ENCODE results near the gene KANSL1.

DNA sequence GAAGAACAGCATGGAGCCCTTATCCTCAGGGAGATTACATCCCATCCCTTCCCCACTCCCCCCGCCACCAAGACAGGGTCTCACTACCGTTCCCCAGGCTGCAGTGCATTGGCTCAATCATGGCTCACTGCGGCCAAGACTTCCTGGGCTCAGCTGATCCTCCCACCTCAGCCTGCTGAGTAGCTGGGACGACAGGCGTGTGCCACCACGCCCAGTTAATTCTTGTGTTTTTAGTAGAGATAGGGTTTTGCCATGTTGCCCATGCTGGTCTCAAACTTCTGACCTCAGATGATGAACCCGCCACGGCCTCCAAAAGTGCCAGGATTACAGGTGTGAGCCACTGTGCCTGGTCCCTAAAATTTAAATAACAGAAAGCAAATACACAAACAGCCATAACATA lies 145.4 kb downstream of the KANSL1 start:
- TF ChIP-seq, protein P1, sequence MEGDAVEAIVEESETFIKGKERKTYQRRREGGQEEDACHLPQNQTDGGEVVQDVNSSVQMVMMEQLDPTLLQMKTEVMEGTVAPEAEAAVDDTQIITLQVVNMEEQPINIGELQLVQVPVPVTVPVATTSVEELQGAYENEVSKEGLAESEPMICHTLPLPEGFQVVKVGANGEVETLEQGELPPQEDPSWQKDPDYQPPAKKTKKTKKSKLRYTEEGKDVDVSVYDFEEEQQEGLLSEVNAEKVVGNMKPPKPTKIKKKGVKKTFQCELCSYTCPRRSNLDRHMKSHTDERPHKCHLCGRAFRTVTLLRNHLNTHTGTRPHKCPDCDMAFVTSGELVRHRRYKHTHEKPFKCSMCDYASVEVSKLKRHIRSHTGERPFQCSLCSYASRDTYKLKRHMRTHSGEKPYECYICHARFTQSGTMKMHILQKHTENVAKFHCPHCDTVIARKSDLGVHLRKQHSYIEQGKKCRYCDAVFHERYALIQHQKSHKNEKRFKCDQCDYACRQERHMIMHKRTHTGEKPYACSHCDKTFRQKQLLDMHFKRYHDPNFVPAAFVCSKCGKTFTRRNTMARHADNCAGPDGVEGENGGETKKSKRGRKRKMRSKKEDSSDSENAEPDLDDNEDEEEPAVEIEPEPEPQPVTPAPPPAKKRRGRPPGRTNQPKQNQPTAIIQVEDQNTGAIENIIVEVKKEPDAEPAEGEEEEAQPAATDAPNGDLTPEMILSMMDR (IDR thresholded peaks at IDR 0.05) = no peak
- no peak for TF ChIP-seq POLR2A (IDR thresholded peaks at IDR 0.05)

Measured in vagina (tissue), 2 donors.